Liver (tissue), 9 donors: ENCODE measurements around the gene ATG14. TPM values are rescaled to one million over a fixed set of nuclear protein-coding genes. Genes with fewer than 3 reads are reported as not detected.

Source experiments
- DNase-seq: peaks from one replicate; pipeline ENCODE4 v3.0.0-alpha.2; 2017; ENCODE audit warnings: low spot score
- H3K27ac ChIP-seq, 2 donors: one replicate each; pipeline ENCODE4 v1.7.0; 2013; ENCODE audit warnings: inconsistent platforms in 2 of 2, low read length in 2 of 2, control low read depth in 1 of 2, low read depth in 1 of 2, mild to moderate bottlenecking in 1 of 2
- H3K27me3 ChIP-seq, 4 donors: one replicate each; pipeline versions ENCODE4 v1.6.1 to v1.7.0; 2013; ENCODE audit warnings: low read length in 3 of 4, inconsistent platforms in 1 of 4, mild to moderate bottlenecking in 1 of 4, moderate library complexity in 1 of 4; ENCODE audit not compliant: control insufficient read depth in 4 of 4, insufficient read depth in 4 of 4
- H3K36me3 ChIP-seq, 4 donors: one replicate each; pipeline versions ENCODE4 v1.6.1 to v1.7.0; 2013; ENCODE audit warnings: low read length in 3 of 4, mild to moderate bottlenecking in 3 of 4, low read depth in 1 of 4, moderate library complexity in 1 of 4; ENCODE audit not compliant: control insufficient read depth in 4 of 4, insufficient read depth in 3 of 4
- H3K4me1 ChIP-seq, 4 donors: one replicate each; pipeline versions ENCODE4 v1.6.1 to v1.7.0; 2013; ENCODE audit warnings: low read length in 3 of 4, mild to moderate bottlenecking in 3 of 4, moderate library complexity in 1 of 4; ENCODE audit not compliant: control insufficient read depth in 4 of 4, insufficient read depth in 4 of 4
- H3K4me3 ChIP-seq, 3 donors: one replicate each; pipeline versions ENCODE4 v1.6.1 to v1.7.0; 2013; ENCODE audit warnings: low read length in 3 of 3, control low read depth in 1 of 3, low read depth in 1 of 3, mild to moderate bottlenecking in 1 of 3
- H3K9ac ChIP-seq, 2 donors: one replicate each; pipeline ENCODE4 v1.7.0; 2013; ENCODE audit warnings: low read length in 2 of 2, mild to moderate bottlenecking in 2 of 2, moderate library complexity in 2 of 2, control low read depth in 1 of 2, low read depth in 1 of 2
- H3K9me3 ChIP-seq, 4 donors: one replicate each; pipeline versions ENCODE4 v1.6.1 to v1.7.0; 2013; ENCODE audit warnings: low read length in 3 of 4; ENCODE audit not compliant: control insufficient read depth in 4 of 4
- EGR1 ChIP-seq, 2 donors: IDR thresholded peaks; 2 replicates each; pipeline ENCODE4 v1.6.1; 2016 to 2018; ENCODE audit warnings: antibody characterized with exemption in 2 of 2, low read depth in 2 of 2
- FOXA1 ChIP-seq: IDR thresholded peaks from 2 replicates; pipeline ENCODE4 v1.6.1; 2016; ENCODE audit warnings: antibody characterized with exemption
- FOXA2 ChIP-seq: IDR thresholded peaks from 2 replicates; pipeline ENCODE4 v1.6.1; 2016; ENCODE audit warnings: antibody characterized with exemption
- HNF4A ChIP-seq, 2 donors: conservative IDR thresholded peaks; 2 replicates each; pipeline ENCODE4 v1.6.1; 2016; ENCODE audit warnings: antibody characterized with exemption in 2 of 2, mild to moderate bottlenecking in 2 of 2
- HNF4G ChIP-seq: IDR thresholded peaks from 2 replicates; pipeline ENCODE4 v1.6.1; 2016; ENCODE audit warnings: antibody characterized with exemption
- JUND ChIP-seq, 2 donors: IDR thresholded peaks; 2 replicates each; pipeline ENCODE4 v1.6.1; 2016; ENCODE audit warnings: antibody characterized with exemption in 2 of 2
- NR2F2 ChIP-seq: IDR thresholded peaks from 2 replicates; pipeline ENCODE4 v1.6.1; 2016; ENCODE audit warnings: antibody characterized with exemption
- RAD21 ChIP-seq, 2 donors: IDR thresholded peaks; 2 replicates each; pipeline ENCODE4 v1.6.1; 2016; ENCODE audit warnings: antibody characterized with exemption in 2 of 2, mild to moderate bottlenecking in 2 of 2
- RXRA ChIP-seq, 2 donors: IDR thresholded peaks; 2 replicates each; pipeline ENCODE4 v1.6.1; 2017 to 2018; ENCODE audit warnings: antibody characterized with exemption in 2 of 2, mild to moderate bottlenecking in 1 of 2
- SP1 ChIP-seq: IDR thresholded peaks from 2 replicates; pipeline ENCODE4 v1.6.1; 2018; ENCODE audit warnings: antibody characterized with exemption, mild to moderate bottlenecking
- TAF1 ChIP-seq: conservative IDR thresholded peaks from 2 replicates; pipeline ENCODE4 v1.6.1; 2016; ENCODE audit warnings: antibody characterized with exemption, mild to moderate bottlenecking
- YY1 ChIP-seq: IDR thresholded peaks from 2 replicates; pipeline ENCODE4 v1.6.1; 2016; ENCODE audit warnings: antibody characterized with exemption, mild to moderate bottlenecking
- WGBS: extraction: QIAGEN DNeasy Blood & Tissue Kit; methylation state at CpG from one replicate; pipeline ENCODE4 v1.1.7; 2013; 5-methylcytosine and 5-hydroxymethylcytosine counted together
- polyA plus RNA-seq, 2 donors: library from polyadenylated mRNA; stranded (reverse) in 1 of 2; unstranded in 1 of 2; fragments of 200-250 nt in 1 of 2; fragments of >200 nt in 1 of 2; fragmentation: Nextera tagmentation in 1 of 2; extraction: Ambion mirVana in 1 of 2; gene quantifications; one replicate each; pipeline versions ENCODE4 v1.2.1 to v1.2.3, GENCODE V29; 2013 to 2015
- total RNA-seq, 2 donors: library from RNA; depleted of rRNA; stranded (reverse); fragments of >200 nt; gene quantifications; one replicate each; pipeline ENCODE4 v1.2.3, GENCODE V29; 2014
- TF ChIP-seq, protein P1 (sequence below): IDR thresholded peaks from 2 replicates; pipeline ENCODE4 v1.6.1; 2016; ENCODE audit warnings: antibody characterized with exemption
- TF ChIP-seq, protein P2 (sequence below): IDR thresholded peaks from 2 replicates; pipeline ENCODE4 v1.6.1; 2016; ENCODE audit warnings: antibody characterized with exemption, mild to moderate bottlenecking
- TF ChIP-seq, protein P3 (sequence below): fragments of 150-350 bp; IDR thresholded peaks from 2 replicates; pipeline ENCODE4 v1.5.1; 2017; ENCODE audit warnings: improper control_type of control experiment, low read depth, low read length; ENCODE audit not compliant: missing input control
- donor health status: healthy.
- donor health status: healthy.
- donor health status: healthy.
- donor health status: healthy.
- donor health status: healthy.

ATG14 gene
- total and polyA plus RNA-seq, 4 donors, result 1.9 to 16.0 (median 4.4) TPM

DNA sequence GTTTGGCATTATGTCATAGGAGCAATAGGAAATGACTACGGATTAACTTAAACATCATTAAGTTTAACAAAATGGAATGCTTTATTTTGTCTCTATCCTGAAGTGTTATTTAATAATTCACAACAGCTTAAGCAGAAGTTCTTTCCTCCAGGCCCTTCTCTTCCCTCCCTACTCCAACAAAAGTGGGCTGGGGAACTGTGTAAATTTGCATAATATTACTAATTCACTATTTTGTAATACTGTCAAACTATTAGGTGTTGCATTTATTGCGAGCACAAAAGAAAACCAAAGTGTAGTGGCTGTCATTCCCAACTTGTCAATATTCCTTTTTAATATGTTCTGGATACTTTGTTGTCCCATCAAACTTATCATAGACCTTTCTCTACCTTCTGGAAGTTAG is 69.8 kb downstream of the ATG14 start:
- Histone ChIP-seq H3K27me3 (no peaks in the 10 kb centered on the region), H3K4me1 (no peaks in the 10 kb centered on the region), H3K4me3 (no peak overlapping the region), H3K27ac (no peak overlapping the region), H3K9ac (no peak overlapping the region), H3K9me3 (no peaks in the 10 kb centered on the region), H3K36me3 (no peaks in the 10 kb centered on the region)
- 90% methylated on average over 2 of the region's 2 CpGs for WGBS
- no peak for DNase-seq
- TF ChIP-seq FOXA2, result no peak

DNA sequence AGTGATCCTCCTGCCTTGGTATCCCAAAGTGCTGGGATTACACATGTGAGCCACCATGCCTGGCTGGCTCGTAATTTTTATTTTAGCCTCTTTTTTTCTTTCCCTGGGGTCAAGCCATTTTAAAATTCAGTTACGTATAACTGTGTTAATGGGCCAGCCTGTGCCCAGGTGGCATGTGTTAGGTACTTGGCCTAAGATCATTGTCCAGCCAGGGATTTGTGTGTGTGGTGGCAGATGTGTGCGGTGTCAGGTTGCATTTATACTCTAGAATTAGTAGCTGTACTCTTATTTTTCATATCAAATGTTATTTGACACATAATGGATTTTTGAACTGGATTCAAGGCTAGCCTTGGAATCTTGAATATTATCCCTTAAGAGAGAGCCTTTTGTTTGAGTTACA is 71.1 kb downstream of the ATG14 start:
- H3K4me1 ChIP-seq, result no peaks in the 10 kb centered on the region
- TF ChIP-seq YY1 (no peak), JUND (IDR thresholded peaks at IDR 0.05) (no peak), NR2F2 (no peak), EGR1 (IDR thresholded peaks at IDR 0.05; ENCODE audit: low read depth in 2 of 2) (no peak), RXRA (IDR thresholded peaks at IDR 0.05) (no peak), HNF4A (conservative IDR thresholded peaks at IDR 0.05) (no peak), FOXA1 (no peak), FOXA2 (no peak), RAD21 (IDR thresholded peaks at IDR 0.05) (no peak), TAF1 (no peak), SP1 (no peak), HNF4G (no peak)
- TF ChIP-seq, protein P1, sequence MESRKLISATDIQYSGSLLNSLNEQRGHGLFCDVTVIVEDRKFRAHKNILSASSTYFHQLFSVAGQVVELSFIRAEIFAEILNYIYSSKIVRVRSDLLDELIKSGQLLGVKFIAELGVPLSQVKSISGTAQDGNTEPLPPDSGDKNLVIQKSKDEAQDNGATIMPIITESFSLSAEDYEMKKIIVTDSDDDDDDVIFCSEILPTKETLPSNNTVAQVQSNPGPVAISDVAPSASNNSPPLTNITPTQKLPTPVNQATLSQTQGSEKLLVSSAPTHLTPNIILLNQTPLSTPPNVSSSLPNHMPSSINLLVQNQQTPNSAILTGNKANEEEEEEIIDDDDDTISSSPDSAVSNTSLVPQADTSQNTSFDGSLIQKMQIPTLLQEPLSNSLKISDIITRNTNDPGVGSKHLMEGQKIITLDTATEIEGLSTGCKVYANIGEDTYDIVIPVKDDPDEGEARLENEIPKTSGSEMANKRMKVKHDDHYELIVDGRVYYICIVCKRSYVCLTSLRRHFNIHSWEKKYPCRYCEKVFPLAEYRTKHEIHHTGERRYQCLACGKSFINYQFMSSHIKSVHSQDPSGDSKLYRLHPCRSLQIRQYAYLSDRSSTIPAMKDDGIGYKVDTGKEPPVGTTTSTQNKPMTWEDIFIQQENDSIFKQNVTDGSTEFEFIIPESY, result no peak
- TF ChIP-seq, protein P2, sequence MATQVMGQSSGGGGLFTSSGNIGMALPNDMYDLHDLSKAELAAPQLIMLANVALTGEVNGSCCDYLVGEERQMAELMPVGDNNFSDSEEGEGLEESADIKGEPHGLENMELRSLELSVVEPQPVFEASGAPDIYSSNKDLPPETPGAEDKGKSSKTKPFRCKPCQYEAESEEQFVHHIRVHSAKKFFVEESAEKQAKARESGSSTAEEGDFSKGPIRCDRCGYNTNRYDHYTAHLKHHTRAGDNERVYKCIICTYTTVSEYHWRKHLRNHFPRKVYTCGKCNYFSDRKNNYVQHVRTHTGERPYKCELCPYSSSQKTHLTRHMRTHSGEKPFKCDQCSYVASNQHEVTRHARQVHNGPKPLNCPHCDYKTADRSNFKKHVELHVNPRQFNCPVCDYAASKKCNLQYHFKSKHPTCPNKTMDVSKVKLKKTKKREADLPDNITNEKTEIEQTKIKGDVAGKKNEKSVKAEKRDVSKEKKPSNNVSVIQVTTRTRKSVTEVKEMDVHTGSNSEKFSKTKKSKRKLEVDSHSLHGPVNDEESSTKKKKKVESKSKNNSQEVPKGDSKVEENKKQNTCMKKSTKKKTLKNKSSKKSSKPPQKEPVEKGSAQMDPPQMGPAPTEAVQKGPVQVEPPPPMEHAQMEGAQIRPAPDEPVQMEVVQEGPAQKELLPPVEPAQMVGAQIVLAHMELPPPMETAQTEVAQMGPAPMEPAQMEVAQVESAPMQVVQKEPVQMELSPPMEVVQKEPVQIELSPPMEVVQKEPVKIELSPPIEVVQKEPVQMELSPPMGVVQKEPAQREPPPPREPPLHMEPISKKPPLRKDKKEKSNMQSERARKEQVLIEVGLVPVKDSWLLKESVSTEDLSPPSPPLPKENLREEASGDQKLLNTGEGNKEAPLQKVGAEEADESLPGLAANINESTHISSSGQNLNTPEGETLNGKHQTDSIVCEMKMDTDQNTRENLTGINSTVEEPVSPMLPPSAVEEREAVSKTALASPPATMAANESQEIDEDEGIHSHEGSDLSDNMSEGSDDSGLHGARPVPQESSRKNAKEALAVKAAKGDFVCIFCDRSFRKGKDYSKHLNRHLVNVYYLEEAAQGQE, result no peak
- TF ChIP-seq, protein P3, sequence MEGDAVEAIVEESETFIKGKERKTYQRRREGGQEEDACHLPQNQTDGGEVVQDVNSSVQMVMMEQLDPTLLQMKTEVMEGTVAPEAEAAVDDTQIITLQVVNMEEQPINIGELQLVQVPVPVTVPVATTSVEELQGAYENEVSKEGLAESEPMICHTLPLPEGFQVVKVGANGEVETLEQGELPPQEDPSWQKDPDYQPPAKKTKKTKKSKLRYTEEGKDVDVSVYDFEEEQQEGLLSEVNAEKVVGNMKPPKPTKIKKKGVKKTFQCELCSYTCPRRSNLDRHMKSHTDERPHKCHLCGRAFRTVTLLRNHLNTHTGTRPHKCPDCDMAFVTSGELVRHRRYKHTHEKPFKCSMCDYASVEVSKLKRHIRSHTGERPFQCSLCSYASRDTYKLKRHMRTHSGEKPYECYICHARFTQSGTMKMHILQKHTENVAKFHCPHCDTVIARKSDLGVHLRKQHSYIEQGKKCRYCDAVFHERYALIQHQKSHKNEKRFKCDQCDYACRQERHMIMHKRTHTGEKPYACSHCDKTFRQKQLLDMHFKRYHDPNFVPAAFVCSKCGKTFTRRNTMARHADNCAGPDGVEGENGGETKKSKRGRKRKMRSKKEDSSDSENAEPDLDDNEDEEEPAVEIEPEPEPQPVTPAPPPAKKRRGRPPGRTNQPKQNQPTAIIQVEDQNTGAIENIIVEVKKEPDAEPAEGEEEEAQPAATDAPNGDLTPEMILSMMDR, result no peak
- 98% methylated on average over 3 of the region's 3 CpGs for WGBS
- no peaks in the 10 kb centered on the region for H3K36me3 ChIP-seq
- H3K27me3 ChIP-seq, result no peaks in the 10 kb centered on the region
- no peak for DNase-seq
- no peaks in the 10 kb centered on the region for H3K9me3 ChIP-seq
- no peak overlapping the region for H3K9ac ChIP-seq
- H3K4me3 ChIP-seq, result no peak overlapping the region
- no peak overlapping the region for H3K27ac ChIP-seq
